ENCODE data around the gene PCDHA8. TPM values are rescaled to one million over a fixed set of nuclear protein-coding genes. Genes with fewer than 3 reads are reported as not detected.
A peak's percentile ranks its signal among the peaks of the same experiment; 100 is the strongest.
"Not testable (repeated sequence)": the region's sequence is repeated elsewhere in the genome, so short reads cannot be mapped to it uniquely, and the experiment has no call there.

The PCDHA8 gene
- total RNA-seq, 6 donors from 2014 or later: 0.23 to 2.1 (median 0.55) TPM

- Histone ChIP-seq H3K36me3 (no peaks in the 10 kb centered on the region), H3K4me3 (peak within 1 kb of the TSS in 3 of 4 donors; percentile 39 to 45 (median 43)), H3K9me3 (peaks cover 5 to 51% (median 45%) of the 10 kb centered on the region in 4 donors), H3K27me3 (no peaks in the 10 kb centered on the region), H3K4me1 (no peaks in the 10 kb centered on the region), H3K27ac (peak within 1 kb of the TSS in 2 of 4 donors; percentile 39 to 57)
- peak in 1 of 2 donors; percentile 84 for ATAC-seq (ENCODE audit: low FRiP score in 2 of 2)
- peak in 1 of 2 donors; percentile 61 for DNase-seq
- TF ChIP-seq EP300 (IDR thresholded peaks at IDR 0.05) (peak in 2 of 4 donors; percentile 24 to 73), CTCF (IDR thresholded peaks at IDR 0.05) (peak in 3 of 6 experiments; percentile 21 to 35 (median 33)), POLR2A (IDR thresholded peaks at IDR 0.05) (no peak), POLR2AphosphoS5 (IDR thresholded peaks at IDR 0.05) (no peak)
- WGBS, 2 donors: 27 to 28% methylated on average over 11 to 23 of the region's 47 CpGs
These were observed 33.9 kb upstream of the PCDHA8 start, which contains the start of gene PCDHA4 for GRCh38 chr5:140806834-140807775. PCDHA4 (plus strand) TSS chr5:140807068.

- H3K9me3 ChIP-seq: peaks cover 0 to 38% (median 32%) of the 10 kb centered on the region in 4 donors
- not testable (repeated sequence) for H3K4me3 ChIP-seq; ATAC-seq (ENCODE audit: low FRiP score in 2 of 2); H3K4me1 ChIP-seq; H3K27ac ChIP-seq; H3K27me3 ChIP-seq; H3K36me3 ChIP-seq
- 68% methylated on average over 52 to 62 of the region's 62 CpGs for WGBS, 2 donors
- peak in 1 of 2 donors; percentile 80 for DNase-seq
These were observed 32.6 kb upstream of the PCDHA8 start for GRCh38 chr5:140808241-140808888.

GRCh38 chr5:140808889-140809291, 32.1 kb upstream of the PCDHA8 start:
- Histone ChIP-seq H3K27me3 (no peaks in the 10 kb centered on the region), H3K27ac (no peak overlapping the region), H3K4me1 (no peaks in the 10 kb centered on the region), H3K36me3 (no peaks in the 10 kb centered on the region), H3K4me3 (no peak overlapping the region), H3K9me3 (peaks cover 0 to 35% (median 32%) of the 10 kb centered on the region in 4 donors)
- DNase-seq: peak in 1 of 2 donors; percentile 85
- peak in 1 of 2 donors; percentile 8 for ATAC-seq (ENCODE audit: low FRiP score in 2 of 2)
- no peak for TF ChIP-seq CTCF (IDR thresholded peaks at IDR 0.05)
- no peak for TF ChIP-seq POLR2A (IDR thresholded peaks at IDR 0.05)
- no peak for TF ChIP-seq POLR2AphosphoS5 (IDR thresholded peaks at IDR 0.05)
- no peak for TF ChIP-seq EP300 (IDR thresholded peaks at IDR 0.05)
- WGBS, 2 donors: 80% methylated on average over 43 of the region's 43 CpGs; no CpG with 5 or more reads in 1 of the 2 donors

GRCh38 chr5:140821375-140822280, 19.4 kb upstream of the PCDHA8 start, which contains the start of gene PCDHA5:
PCDHA5 (plus strand) TSS chr5:140821613.
- ATAC-seq (ENCODE audit: low FRiP score in 2 of 2) (no peak), DNase-seq (peak in 1 of 2 donors; percentile 69)
- TF ChIP-seq CTCF (IDR thresholded peaks at IDR 0.05) (peak in 2 of 6 experiments; percentile 17 to 20), POLR2AphosphoS5 (IDR thresholded peaks at IDR 0.05) (no peak), EP300 (IDR thresholded peaks at IDR 0.05) (no peak), POLR2A (IDR thresholded peaks at IDR 0.05) (no peak)
- H3K27ac ChIP-seq: no peak within 1 kb of the TSS
- H3K36me3 ChIP-seq: no peaks in the 10 kb centered on the region
- 36% methylated on average over 26 to 39 of the region's 39 CpGs for WGBS, 2 donors
- peaks cover 0 to 3% (median 0%) of the 10 kb centered on the region in 4 donors for H3K27me3 ChIP-seq
- no peaks in the 10 kb centered on the region for H3K4me1 ChIP-seq
- H3K9me3 ChIP-seq: peaks cover 0 to 29% (median 20%) of the 10 kb centered on the region in 4 donors
- peak within 1 kb of the TSS in 1 of 4 donors; percentile 5 for H3K4me3 ChIP-seq

Data from upper lobe of left lung (tissue), 6 donors.